IMR-90 (cell line): ENCODE results near the gene ADAP1. TPM values are rescaled to one million over a fixed set of nuclear protein-coding genes. Genes with fewer than 3 reads are reported as not detected.

Experiments
- ATAC-seq: fragments of 200-7000 bp; cut with Tn5 transposase; 2 replicates; pipeline ENCODE4 v1.9.1; 2020; ENCODE audit warnings: low read depth, mild to moderate bottlenecking, moderate library complexity
- BruUV-seq: library from RNA; stranded (reverse); fragments of 400-500 nt; replicated peaks from 2 replicates; lab custom pipeline; 2021; lab: Mats Ljungman, UMichigan
- CTCF ChIA-PET: fragments of 300-600 bp; formaldehyde crosslinking; extraction: SDS; loops from one replicate; lab custom pipeline; 2021; ENCODE audit warnings: antibody characterized with exemption; lab: Yijun Ruan, JAX
- POLR2A ChIA-PET: fragments of 300-600 bp; sonication (Branson Sonifier 250); formaldehyde crosslinking; loops from one replicate; lab custom pipeline; 2022; ENCODE audit warnings: antibody characterized with exemption; ENCODE audit not compliant: unreplicated experiment; lab: Charles Lee
- DNase-seq: peaks from one replicate; pipeline ENCODE4 v3.0.0; 2013
- H2AFZ ChIP-seq: replicated peaks from 2 replicates; pipeline ENCODE3; 2013; ENCODE audit warnings: low read length, mild to moderate bottlenecking; ENCODE audit not compliant: poor library complexity
- H2AK5ac ChIP-seq: 2 replicates; pipeline ENCODE4 v1.6.1; 2013; ENCODE audit warnings: low read depth, low read length, inconsistent platforms
- H2AK9ac ChIP-seq: replicated peaks from 2 replicates; pipeline ENCODE3; 2013; ENCODE audit warnings: mild to moderate bottlenecking, low read depth, low read length, moderate library complexity; ENCODE audit not compliant: poor library complexity
- H2BK120ac ChIP-seq: 2 replicates; pipeline ENCODE4 v1.6.1; 2013; ENCODE audit warnings: low read depth, low read length, inconsistent platforms
- H2BK15ac ChIP-seq: 3 replicates; pipeline ENCODE4 v1.6.1; 2013; ENCODE audit warnings: low read depth, low read length, inconsistent platforms
- H2BK20ac ChIP-seq: 2 replicates; pipeline ENCODE4 v1.6.1; 2013; ENCODE audit warnings: low read depth, mild to moderate bottlenecking, inconsistent platforms, low read length, moderate library complexity
- H2BK5ac ChIP-seq: 2 replicates; pipeline ENCODE4 v1.6.1; 2013; ENCODE audit warnings: mild to moderate bottlenecking, low read depth, low read length, inconsistent platforms; ENCODE audit not compliant: poor library complexity, severe bottlenecking
- H3K14ac ChIP-seq: replicated peaks from 2 replicates; pipeline ENCODE4 v1.6.1; 2013; ENCODE audit warnings: low read depth, low read length, inconsistent platforms
- H3K18ac ChIP-seq: 2 replicates; pipeline ENCODE4 v1.6.1; 2013; ENCODE audit warnings: low read depth, low read length, control low read depth
- H3K23ac ChIP-seq: 2 replicates; pipeline ENCODE4 v1.6.1; 2013; ENCODE audit warnings: low read depth, low read length, inconsistent platforms
- H3K27ac ChIP-seq: 2 replicates; pipeline ENCODE4 v1.5.1; 2013; ENCODE audit warnings: mild to moderate bottlenecking, control low read depth, low read length; ENCODE audit not compliant: insufficient read depth
- H3K27me3 ChIP-seq: 2 replicates; pipeline ENCODE4 v1.6.1; 2013; ENCODE audit warnings: low read length; ENCODE audit not compliant: control insufficient read depth, insufficient read depth
- H3K36me3 ChIP-seq: 2 replicates; pipeline ENCODE4 v1.6.1; 2013; ENCODE audit warnings: low read length, mixed read lengths; ENCODE audit not compliant: control insufficient read depth, insufficient read depth
- H3K4ac ChIP-seq: 2 replicates; pipeline ENCODE4 v1.6.1; 2013; ENCODE audit warnings: low read depth, low read length, inconsistent platforms
- H3K4me1 ChIP-seq: 2 replicates; pipeline ENCODE4 v1.6.1; 2013; ENCODE audit warnings: low read length, mixed read lengths; ENCODE audit not compliant: control insufficient read depth, insufficient read depth
- H3K4me2 ChIP-seq: 2 replicates; pipeline ENCODE4 v1.6.1; 2013; ENCODE audit warnings: low read depth, mild to moderate bottlenecking, control low read depth, low read length, moderate library complexity
- H3K4me3 ChIP-seq: 2 replicates; pipeline ENCODE4 v1.5.1; 2013; ENCODE audit warnings: low read depth, mild to moderate bottlenecking, control low read depth, low read length, moderate library complexity; ENCODE audit not compliant: insufficient read depth
- H3K56ac ChIP-seq: 2 replicates; pipeline ENCODE4 v1.6.1; 2013; ENCODE audit warnings: low read length, inconsistent platforms; ENCODE audit not compliant: insufficient read depth; ENCODE audit errors: extremely low read depth
- H3K79me1 ChIP-seq, 2 experiments: 2 replicates each; pipeline ENCODE4 v1.6.1; 2013; ENCODE audit warnings: low read length in 2 of 2, inconsistent platforms in 1 of 2, low read depth in 1 of 2
- H3K9ac ChIP-seq: 2 replicates; pipeline ENCODE4 v1.6.1; 2013; ENCODE audit warnings: low read depth, low read length, control low read depth
- H3K9me1 ChIP-seq: 2 replicates; pipeline ENCODE4 v1.6.1; 2013; ENCODE audit warnings: low read length, inconsistent platforms; ENCODE audit not compliant: insufficient read depth
- H3K9me3 ChIP-seq: 2 replicates; pipeline ENCODE4 v1.6.1; 2013; ENCODE audit warnings: low read length; ENCODE audit not compliant: control insufficient read depth, insufficient read depth
- H4K20me1 ChIP-seq: 2 replicates; pipeline ENCODE4 v1.6.1; 2013; ENCODE audit warnings: low read length, inconsistent platforms; ENCODE audit not compliant: insufficient read depth
- H4K5ac ChIP-seq: 2 replicates; pipeline ENCODE4 v1.6.1; 2013; ENCODE audit warnings: mild to moderate bottlenecking, low read depth, low read length, control low read depth
- H4K8ac ChIP-seq, 2 experiments: 2 replicates each; pipeline ENCODE4 v1.6.1; 2013; ENCODE audit warnings: low read depth in 2 of 2, low read length in 2 of 2, control low read depth in 1 of 2, inconsistent platforms in 1 of 2
- H4K91ac ChIP-seq: 2 replicates; pipeline ENCODE4 v1.6.1; 2013; ENCODE audit warnings: low read depth, low read length, inconsistent platforms; ENCODE audit not compliant: insufficient read depth
- BHLHE40 ChIP-seq: fragments of 150-350 bp; IDR thresholded peaks from 2 replicates; pipeline ENCODE4 v1.6.1; 2016; ENCODE audit warnings: mild to moderate bottlenecking, low read depth, low read length
- CEBPB ChIP-seq: IDR thresholded peaks from 2 replicates; pipeline ENCODE4 v1.6.1; 2012; ENCODE audit warnings: low read depth, low read length, improper control_type of control experiment
- CHD1 ChIP-seq: IDR thresholded peaks from 2 replicates; pipeline ENCODE4 v1.6.1; 2012; ENCODE audit warnings: low read depth, low read length, improper control_type of control experiment
- ELK1 ChIP-seq: fragments of 150-350 bp; IDR thresholded peaks from 2 replicates; pipeline ENCODE4 v1.6.1; 2016; ENCODE audit warnings: low read depth, mild to moderate bottlenecking, low read length, moderate library complexity, borderline replicate concordance
- FOS ChIP-seq: fragments of 150-350 bp; IDR thresholded peaks from 2 replicates; pipeline ENCODE4 v1.6.1; 2016; ENCODE audit warnings: low read depth, low read length
- MAFK ChIP-seq: IDR thresholded peaks from 2 replicates; pipeline ENCODE4 v1.6.1; 2012; ENCODE audit warnings: low read depth, low read length, improper control_type of control experiment
- MAZ ChIP-seq: IDR thresholded peaks from 2 replicates; pipeline ENCODE4 v1.6.1; 2012; ENCODE audit warnings: low read depth, mild to moderate bottlenecking, low read length, improper control_type of control experiment, moderate library complexity, borderline replicate concordance
- MXI1 ChIP-seq: IDR thresholded peaks from 2 replicates; pipeline ENCODE4 v1.6.1; 2012; ENCODE audit warnings: low read depth, mild to moderate bottlenecking, low read length, moderate library complexity, borderline replicate concordance
- NFE2L2 ChIP-seq: fragments of 150-350 bp; IDR thresholded peaks from 2 replicates; pipeline ENCODE4 v1.6.1; 2016; ENCODE audit warnings: low read depth, mild to moderate bottlenecking, low read length
- POLR2A ChIP-seq: IDR thresholded peaks from 2 replicates; pipeline ENCODE4 v1.6.1; 2012; ENCODE audit warnings: mild to moderate bottlenecking, low read depth, low read length
- RAD21 ChIP-seq: IDR thresholded peaks from 2 replicates; pipeline ENCODE4 v1.6.1; 2012; ENCODE audit warnings: low read length, improper control_type of control experiment
- RCOR1 ChIP-seq: IDR thresholded peaks from 2 replicates; pipeline ENCODE4 v1.6.1; 2012; ENCODE audit warnings: mild to moderate bottlenecking, low read length, improper control_type of control experiment; ENCODE audit not compliant: insufficient replicate concordance
- RFX5 ChIP-seq: IDR thresholded peaks from 2 replicates; pipeline ENCODE4 v1.8.0; 2012; ENCODE audit warnings: low read depth, mild to moderate bottlenecking, low read length, moderate library complexity
- SMC3 ChIP-seq: fragments of 150-350 bp; IDR thresholded peaks from 2 replicates; pipeline ENCODE4 v1.6.1; 2016; ENCODE audit warnings: low read depth, mild to moderate bottlenecking, antibody characterized with exemption, low read length, moderate library complexity
- USF2 ChIP-seq: fragments of 150-350 bp; IDR thresholded peaks from 2 replicates; pipeline ENCODE4 v1.6.1; 2017; ENCODE audit warnings: mild to moderate bottlenecking, antibody characterized with exemption, low read length, low read depth
- WGBS, 2 experiments: methylation state at CpG; one replicate each; pipeline versions ENCODE4 v1.1.5 to v1.1.7; 2013; ENCODE audit warnings: missing lambda C conversion rate in 2 of 2; ENCODE audit not compliant: insufficient read length in 1 of 2; ENCODE audit errors: extremely low coverage in 2 of 2; 5-methylcytosine and 5-hydroxymethylcytosine counted together
- dilution Hi-C: fragments of 300-500 bp; cut with HindIII; formaldehyde crosslinking; loops from one replicate; pipeline ENCODE4 v1.14.3; 2018; ENCODE audit warnings: low sequenced_read_pairs; ENCODE audit not compliant: unreplicated experiment
- in situ Hi-C: fragments of 300-500 bp; cut with MboI; formaldehyde crosslinking; loops from 3 replicates; pipeline ENCODE4 v1.14.3; 2019; ENCODE audit warnings: low sequenced_read_pairs, inconsistent platforms, mixed read lengths
- intact Hi-C: fragments of 100-400 bp; cut with micrococcal nuclease; formaldehyde crosslinking; loops from 2 replicates; pipeline ENCODE4 v1.10.0; 2022
- polyA plus RNA-seq, 3 experiments: library from polyadenylated mRNA; depleted of rRNA; stranded (reverse); fragments of >200 nt; gene quantifications; 2 replicates each; pipeline ENCODE4 v1.2.3, GENCODE V29; 2012; ENCODE audit warnings: low replicate concordance in 1 of 3
- total RNA-seq: library from RNA; depleted of rRNA; stranded (reverse); fragments of >200 nt; gene quantifications from 2 replicates; pipeline ENCODE4 v1.2.3, GENCODE V29; 2012
- TF ChIP-seq, protein P1 (sequence below): conservative IDR thresholded peaks from 2 replicates; pipeline ENCODE4 v1.5.1; 2012; ENCODE audit warnings: mild to moderate bottlenecking, low read depth, low read length, improper control_type of control experiment

Gene ADAP1
- total and polyA plus RNA-seq, 2 of the 4 experiments (the other 2 are of a cell fraction): 1.4 to 2.0 TPM

- Histone ChIP-seq H3K79me1 (no peaks in the 10 kb centered on the region), H3K36me3 (no peaks in the 10 kb centered on the region), H2BK5ac (no peak overlapping the region), H3K23ac (no peak overlapping the region), H3K56ac (no peak overlapping the region), H3K9me1 (no peaks in the 10 kb centered on the region), H3K18ac (no peak overlapping the region), H3K9me3 (no peaks in the 10 kb centered on the region), H2BK120ac (no peak overlapping the region), H2BK20ac (no peak overlapping the region), H3K14ac (no peak overlapping the region), H4K91ac (no peak overlapping the region), H3K4me3 (no peak overlapping the region), H2AK9ac (no peak overlapping the region), H2BK15ac (no peak overlapping the region), H3K9ac (no peak overlapping the region), H4K8ac (no peak overlapping the region), H4K20me1 (no peaks in the 10 kb centered on the region; the same call in 1 of the 2 replicates), H4K5ac (no peak overlapping the region), H2AK5ac (no peak overlapping the region), H2AFZ (peak overlapping the region; percentile 32), H3K4me1 (0 out of 2 replicates have a peak, but pooled peaks cover 1% of the 10 kb centered on the region), H3K4me2 (no peak overlapping the region), H3K4ac (no peak overlapping the region), H3K27ac (no peak overlapping the region), H3K27me3 (no peaks in the 10 kb centered on the region)
- ChIA-PET CTCF (no interaction called here), POLR2A (no interaction called here)
- in situ Hi-C loops: no loop called here
- ATAC-seq (no peak), DNase-seq (no peak)
- dilution Hi-C loops: no loop called here
- TF ChIP-seq RAD21 (no peak), MAZ (no peak), USF2 (no peak), BHLHE40 (no peak), RCOR1 (no peak), CHD1 (no peak), MAFK (no peak), SMC3 (no peak), RFX5 (no peak), FOS (no peak), CEBPB (no peak), MXI1 (no peak), ELK1 (no peak), POLR2A (no peak), NFE2L2 (no peak)
- TF ChIP-seq, protein P1, sequence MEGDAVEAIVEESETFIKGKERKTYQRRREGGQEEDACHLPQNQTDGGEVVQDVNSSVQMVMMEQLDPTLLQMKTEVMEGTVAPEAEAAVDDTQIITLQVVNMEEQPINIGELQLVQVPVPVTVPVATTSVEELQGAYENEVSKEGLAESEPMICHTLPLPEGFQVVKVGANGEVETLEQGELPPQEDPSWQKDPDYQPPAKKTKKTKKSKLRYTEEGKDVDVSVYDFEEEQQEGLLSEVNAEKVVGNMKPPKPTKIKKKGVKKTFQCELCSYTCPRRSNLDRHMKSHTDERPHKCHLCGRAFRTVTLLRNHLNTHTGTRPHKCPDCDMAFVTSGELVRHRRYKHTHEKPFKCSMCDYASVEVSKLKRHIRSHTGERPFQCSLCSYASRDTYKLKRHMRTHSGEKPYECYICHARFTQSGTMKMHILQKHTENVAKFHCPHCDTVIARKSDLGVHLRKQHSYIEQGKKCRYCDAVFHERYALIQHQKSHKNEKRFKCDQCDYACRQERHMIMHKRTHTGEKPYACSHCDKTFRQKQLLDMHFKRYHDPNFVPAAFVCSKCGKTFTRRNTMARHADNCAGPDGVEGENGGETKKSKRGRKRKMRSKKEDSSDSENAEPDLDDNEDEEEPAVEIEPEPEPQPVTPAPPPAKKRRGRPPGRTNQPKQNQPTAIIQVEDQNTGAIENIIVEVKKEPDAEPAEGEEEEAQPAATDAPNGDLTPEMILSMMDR: no peak
- BruUV-seq: no TSS peak
- 87% methylated on average over 26 of the region's 41 CpGs; no CpG with 5 or more reads in 1 of the 2 experiments for WGBS, 2 experiments
- intact Hi-C loops: no loop called here
These were observed 42.5 kb downstream of the ADAP1 start for GRCh38 chr7:911791-912480.
